Activated CD4-positive, alpha-beta T cell treated with anti-CD3 and anti-CD28 coated beads, Interleukin-2, amount 50 U/mL, for 4 hours (primary cell): ENCODE measurements around the gene DKK3.

Experiments used
- DNase-seq, 2 experiments: peaks; one replicate each; pipeline ENCODE4 v3.0.0-alpha.2; 2020

DKK3 gene

GRCh38 chr11:11935536-11935935 is 72.9 kb downstream of the DKK3 start:
- DNase-seq: no peak

GRCh38 chr11:11931461-11932055 is 76.9 kb downstream of the DKK3 start:
- no peak for DNase-seq

GRCh38 chr11:11929920-11930319 is 78.5 kb downstream of the DKK3 start:
- DNase-seq: no peak

- no peak for DNase-seq
These were observed 84.6 kb downstream of the DKK3 start for GRCh38 chr11:11923828-11924227.

- no peak for DNase-seq
These were observed 91.4 kb downstream of the DKK3 start for GRCh38 chr11:11916981-11917399.

GRCh38 chr11:11915625-11916024 is 92.8 kb downstream of the DKK3 start:
- no peak for DNase-seq

- no peak for DNase-seq
These were observed 95.0 kb downstream of the DKK3 start for GRCh38 chr11:11913395-11913794.
